CD4-positive, alpha-beta T cell treated with Interferon gamma for 1 hour (primary cell): ENCODE data around the gene NHP2.
A peak's percentile ranks its signal among the peaks of the same experiment; 100 is the strongest.

Source experiments
- DNase-seq: peaks from one replicate; pipeline ENCODE4 v3.0.0-alpha.2; 2020

NHP2 gene

DNA sequence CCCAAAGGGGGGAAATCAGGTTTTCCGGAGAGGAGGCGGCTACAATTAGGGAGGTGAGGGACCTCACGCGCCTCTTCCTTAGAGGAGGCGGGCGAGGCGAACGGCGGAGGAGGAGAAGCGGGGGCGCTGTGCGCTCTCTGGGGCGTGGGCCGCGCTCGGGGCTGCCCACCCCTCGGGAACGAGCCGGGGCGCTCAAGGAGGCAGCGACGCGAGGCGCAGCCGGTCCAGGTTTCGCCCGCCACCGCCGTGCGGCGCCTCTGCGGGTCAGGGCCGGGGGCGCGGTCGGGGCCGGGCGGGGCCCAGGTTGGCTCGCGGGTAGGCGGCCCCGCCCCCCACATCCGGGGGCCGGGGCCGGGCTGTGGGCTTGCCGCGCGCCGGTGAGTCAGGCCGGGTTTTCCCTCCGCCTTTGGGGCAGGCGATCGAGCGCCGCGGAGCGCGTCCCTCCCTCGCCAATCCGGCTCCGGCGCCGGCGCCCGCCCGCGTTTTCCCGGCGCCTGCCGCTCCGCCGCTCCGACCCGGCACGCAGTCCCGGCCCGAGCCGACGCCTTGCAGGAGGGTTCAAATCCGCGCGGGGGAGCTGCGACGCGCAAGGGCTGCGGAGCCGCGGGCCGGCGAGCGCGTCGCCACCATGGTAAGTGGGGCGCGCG is 40.4 kb downstream of the NHP2 start, which contains the start of gene N4BP3:
Gene N4BP3 (plus strand): TSS at position 392 of the 647 bp plus-strand sequence. CDS start 6,052 bp downstream, outside the sequence.
- peak; percentile 81 for DNase-seq

DNA sequence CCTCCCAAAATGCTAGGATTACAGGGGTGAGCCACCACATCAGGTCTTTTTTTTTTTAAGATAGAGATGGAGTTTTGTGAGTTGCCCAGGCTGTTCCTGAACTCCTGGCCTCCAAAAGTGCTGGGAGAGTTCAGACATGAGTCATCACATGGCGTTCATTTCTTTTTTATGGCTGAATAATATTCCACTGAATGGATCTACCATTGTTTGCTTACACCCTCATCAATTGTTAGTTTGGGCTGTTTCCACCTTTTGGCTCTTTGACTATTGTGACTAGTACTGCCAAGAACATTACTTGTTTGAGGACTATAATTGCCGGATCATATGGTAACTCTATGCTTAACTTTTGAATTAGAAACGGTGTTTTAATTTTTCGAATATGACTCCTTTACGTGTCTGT is 41.1 kb downstream of the NHP2 start:
- DNase-seq = no peak

DNA sequence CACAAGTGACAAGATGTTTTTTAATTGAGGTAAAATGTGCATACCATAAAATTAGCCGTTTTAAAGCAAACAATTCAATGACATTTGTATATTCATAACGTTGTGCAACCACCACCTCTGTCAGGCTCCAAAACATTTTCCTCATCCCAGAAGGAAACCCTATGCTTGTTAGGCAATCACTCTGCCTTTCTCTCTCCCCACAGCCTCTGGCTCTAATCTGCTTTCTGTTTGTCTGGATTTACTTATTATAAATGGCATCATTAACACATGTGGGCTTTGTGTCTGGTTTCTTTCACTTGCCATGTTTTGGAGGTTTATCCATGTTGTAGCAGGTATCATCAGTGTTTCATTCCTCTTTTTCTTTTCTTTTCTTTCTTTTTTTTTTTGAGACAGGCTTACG is 41.8 kb downstream of the NHP2 start:
- DNase-seq = no peak

DNA sequence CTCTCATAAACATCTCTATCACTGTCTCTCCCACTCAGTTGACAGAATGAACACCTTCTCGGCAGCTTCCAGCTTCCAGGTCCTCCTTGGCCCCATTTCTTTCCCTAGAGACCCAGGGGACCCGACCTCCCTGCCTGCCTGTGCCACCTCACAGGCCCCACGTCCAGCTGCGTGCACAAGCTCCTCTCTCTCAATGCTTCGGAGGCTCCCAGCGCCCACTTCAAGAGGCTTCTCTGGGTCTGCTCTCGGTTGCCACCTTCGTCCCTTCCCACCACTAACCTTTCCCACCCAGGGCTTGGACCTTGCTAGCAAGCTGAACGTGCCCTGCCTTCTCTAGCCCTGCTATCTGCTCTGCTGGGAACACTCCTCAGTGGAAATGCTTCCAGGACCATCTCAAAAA is 43.2 kb downstream of the NHP2 start:
- DNase-seq = no peak

DNA sequence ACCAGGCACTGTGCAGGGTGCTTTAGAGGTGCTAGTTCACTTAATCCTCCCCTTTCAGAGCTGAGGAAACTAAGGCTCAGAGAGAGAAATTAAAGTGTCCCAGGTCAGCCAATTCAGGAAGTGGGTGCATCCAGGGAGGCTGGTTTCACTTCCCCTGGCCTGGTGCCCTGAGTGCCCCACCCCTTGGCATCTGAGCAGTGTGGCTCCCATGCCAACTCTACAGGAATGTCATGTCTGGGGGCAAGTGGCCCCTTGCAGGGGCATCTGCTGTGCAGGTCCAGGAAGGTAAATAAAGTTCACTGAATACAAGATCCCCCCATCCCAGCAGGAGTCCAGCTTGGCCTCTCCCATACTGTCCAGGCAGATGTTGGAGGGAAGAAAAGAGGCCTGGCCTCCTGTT is 44.7 kb downstream of the NHP2 start:
- no peak for DNase-seq

DNA sequence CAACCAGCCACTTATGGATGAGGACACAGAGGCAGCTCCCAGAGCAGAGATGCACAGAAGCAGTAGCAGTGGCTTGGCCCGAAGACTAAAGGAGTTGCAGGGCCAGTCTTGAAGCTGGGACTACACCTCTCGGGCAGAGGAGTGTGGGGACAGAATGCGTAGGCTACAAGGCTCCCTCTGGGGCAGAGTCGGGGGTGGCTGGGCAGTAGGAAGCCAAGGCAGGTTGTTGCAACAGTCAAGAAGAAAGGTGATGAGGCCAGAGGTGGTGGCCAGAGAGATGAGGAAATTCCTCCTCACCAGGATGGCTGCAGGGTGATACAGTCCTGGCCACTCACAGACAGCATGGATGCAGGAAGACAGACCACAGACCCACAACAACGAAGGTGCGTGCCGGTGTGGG is 45.2 kb downstream of the NHP2 start:
- no peak for DNase-seq

DNA sequence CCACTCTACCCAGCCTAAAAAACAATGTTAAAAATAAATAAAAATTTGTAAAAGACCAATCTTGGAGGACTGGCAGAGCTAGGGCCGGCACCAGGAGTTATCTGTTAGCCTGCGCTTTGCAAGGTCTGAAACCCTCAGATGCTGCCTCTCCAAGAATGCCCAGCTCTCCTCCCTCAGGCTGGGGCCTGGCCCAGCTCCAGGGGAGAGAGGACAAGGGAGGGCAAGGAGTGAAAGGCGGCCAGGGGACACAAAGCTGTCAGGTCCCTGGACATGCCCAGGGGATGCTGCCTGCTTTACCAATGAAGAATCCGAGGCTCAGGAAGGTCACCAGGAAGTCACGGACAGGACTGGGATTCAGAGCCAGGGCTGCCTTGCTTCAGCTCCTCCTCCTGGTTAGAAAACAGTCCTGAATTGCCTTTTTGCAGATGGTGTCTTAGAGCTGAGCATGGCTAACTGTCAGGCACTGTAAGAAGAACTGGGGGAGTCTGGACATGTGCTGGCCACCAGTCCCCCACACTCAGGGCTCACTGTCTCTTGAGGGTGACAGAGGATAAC is 45.9 kb downstream of the NHP2 start:
- DNase-seq = no peak

DNA sequence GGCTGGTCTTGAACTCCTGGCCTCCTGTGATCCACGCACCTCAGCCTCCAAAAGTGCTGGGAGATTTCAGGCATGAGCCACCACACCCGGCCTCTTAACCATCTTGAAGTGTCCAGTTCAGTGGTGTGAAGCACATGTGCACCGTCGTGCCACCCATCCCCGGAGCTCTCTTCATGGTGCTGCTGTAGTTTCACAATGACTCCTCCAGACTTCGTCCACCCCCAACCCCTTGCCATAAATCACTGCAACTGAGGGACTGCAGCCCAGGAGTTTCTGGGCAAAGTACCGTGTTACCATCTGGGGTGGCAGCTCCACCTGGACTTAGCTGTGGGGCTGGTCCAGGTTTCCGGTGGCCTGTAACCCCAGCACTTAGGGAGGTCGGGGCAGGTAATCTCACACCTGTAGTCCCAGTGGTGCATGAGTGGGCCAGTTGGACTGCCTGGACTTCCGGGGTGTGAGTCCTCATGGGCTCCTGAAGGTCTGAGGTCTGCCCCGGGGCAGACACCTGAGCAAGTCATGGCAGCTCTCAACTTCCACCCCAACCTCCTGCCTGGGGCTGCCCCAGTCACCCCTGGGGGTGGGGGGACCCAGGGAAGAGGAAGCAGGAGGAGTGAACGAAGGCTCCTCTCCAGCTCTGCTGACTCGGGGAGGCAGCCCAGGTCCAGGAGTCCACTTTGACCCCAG is 47.0 kb downstream of the NHP2 start:
- DNase-seq = no peak

DNA sequence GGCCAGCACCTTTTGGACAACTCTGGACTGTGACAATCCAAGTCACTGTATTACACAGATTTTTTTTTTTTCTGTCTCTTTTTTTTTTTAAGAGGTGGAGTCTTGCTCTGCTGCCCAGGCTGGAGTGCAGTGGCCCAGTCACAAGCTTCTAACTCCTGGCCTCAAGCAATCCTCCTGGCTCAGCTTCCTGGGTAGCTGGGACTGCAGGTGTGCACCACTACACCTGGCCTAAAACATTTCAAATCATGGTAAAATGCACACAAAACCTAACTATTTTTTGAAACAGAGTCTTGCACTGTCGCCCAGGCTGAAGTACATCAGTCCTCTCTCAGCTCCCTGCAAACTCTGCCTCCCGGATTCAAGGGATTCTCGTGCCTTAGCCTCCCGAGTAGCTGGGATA is 47.6 kb downstream of the NHP2 start:
- no peak for DNase-seq

DNA sequence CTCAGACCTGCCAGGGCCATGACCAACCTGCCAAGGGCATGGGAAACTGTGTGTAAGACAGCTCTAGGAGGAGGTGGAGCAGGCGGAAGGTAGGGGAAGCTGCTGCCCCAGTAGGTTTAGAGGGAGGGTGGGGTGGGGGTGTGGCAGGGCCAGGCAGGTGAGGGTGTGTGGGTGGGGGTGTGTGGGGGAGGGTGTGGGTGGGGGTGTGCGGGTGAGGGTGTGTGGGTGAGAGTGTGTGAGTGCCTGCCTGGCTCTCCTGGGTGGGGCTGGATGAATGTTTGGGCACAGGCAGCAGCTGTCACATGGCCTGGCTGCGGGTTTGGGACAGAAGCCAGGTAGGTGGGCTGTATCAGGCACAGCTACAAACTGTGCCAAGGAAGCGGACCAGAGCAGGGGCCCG is 49.2 kb downstream of the NHP2 start:
- no peak for DNase-seq

DNA sequence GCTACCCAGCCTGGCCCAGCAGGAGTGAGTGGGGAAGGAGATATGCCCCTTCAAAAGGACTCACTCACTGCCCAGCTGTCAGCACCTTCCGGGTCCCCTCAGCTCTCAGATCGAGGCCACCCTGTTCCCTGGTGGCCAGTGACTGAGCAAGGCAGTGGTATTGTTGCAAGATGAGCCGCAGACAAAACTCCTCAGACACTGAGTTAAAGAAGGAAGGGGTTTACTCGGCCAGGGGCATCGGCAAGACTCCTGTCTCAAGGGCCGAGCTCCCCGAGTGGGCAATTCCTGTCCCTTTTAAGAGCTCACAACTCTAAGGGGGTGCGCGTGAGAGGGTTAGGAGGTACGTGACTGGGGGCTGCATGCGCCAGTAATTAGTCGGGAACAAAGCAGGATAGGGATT is 50.1 kb downstream of the NHP2 start:
- DNase-seq = no peak
